SIG-M5 treated with dmso at 0.1 percent for 504 hours (cell line): Measurements from ENCODE around the gene COPS9.

ENCODE experiments used
- DNase-seq: peaks from one replicate; lab custom pipeline; 2025; ENCODE audit not compliant: unreplicated experiment; lab: John Stamatoyannopoulos, UW

The COPS9 gene

GRCh38 chr2:240121675-240122074 lies 14.4 kb downstream of the COPS9 start:
- DNase-seq: no peak

GRCh38 chr2:240121190-240121589 lies 14.9 kb downstream of the COPS9 start:
- DNase-seq: no peak

GRCh38 chr2:240114233-240114632 lies 21.9 kb downstream of the COPS9 start:
- no peak for DNase-seq

GRCh38 chr2:240112914-240113690 lies 23.0 kb downstream of the COPS9 start:
- no peak for DNase-seq

- no peak for DNase-seq
These were observed 24.9 kb downstream of the COPS9 start for GRCh38 chr2:240111253-240111652.

- DNase-seq: no peak
These were observed 26.7 kb downstream of the COPS9 start for GRCh38 chr2:240109386-240109785.

GRCh38 chr2:240107477-240107796 lies 28.7 kb downstream of the COPS9 start:
- no peak for DNase-seq

GRCh38 chr2:240106765-240107476 lies 29.2 kb downstream of the COPS9 start:
- DNase-seq: no peak

GRCh38 chr2:240105982-240106381 lies 30.1 kb downstream of the COPS9 start:
- no peak for DNase-seq

- no peak for DNase-seq
These were observed 33.0 kb downstream of the COPS9 start for GRCh38 chr2:240103136-240103535.

- no peak for DNase-seq
These were observed 37.8 kb downstream of the COPS9 start for GRCh38 chr2:240098349-240098748.

- DNase-seq: no peak
These were observed 40.3 kb downstream of the COPS9 start for GRCh38 chr2:240095556-240096523.

GRCh38 chr2:240089306-240089705 lies 46.8 kb downstream of the COPS9 start:
- no peak for DNase-seq

- DNase-seq: no peak
These were observed 49.5 kb downstream of the COPS9 start for GRCh38 chr2:240086563-240086962.
